Measurements from ENCODE around the gene CDC42EP2.

The CDC42EP2 gene, protein sequence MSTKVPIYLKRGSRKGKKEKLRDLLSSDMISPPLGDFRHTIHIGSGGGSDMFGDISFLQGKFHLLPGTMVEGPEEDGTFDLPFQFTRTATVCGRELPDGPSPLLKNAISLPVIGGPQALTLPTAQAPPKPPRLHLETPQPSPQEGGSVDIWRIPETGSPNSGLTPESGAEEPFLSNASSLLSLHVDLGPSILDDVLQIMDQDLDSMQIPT

DNA sequence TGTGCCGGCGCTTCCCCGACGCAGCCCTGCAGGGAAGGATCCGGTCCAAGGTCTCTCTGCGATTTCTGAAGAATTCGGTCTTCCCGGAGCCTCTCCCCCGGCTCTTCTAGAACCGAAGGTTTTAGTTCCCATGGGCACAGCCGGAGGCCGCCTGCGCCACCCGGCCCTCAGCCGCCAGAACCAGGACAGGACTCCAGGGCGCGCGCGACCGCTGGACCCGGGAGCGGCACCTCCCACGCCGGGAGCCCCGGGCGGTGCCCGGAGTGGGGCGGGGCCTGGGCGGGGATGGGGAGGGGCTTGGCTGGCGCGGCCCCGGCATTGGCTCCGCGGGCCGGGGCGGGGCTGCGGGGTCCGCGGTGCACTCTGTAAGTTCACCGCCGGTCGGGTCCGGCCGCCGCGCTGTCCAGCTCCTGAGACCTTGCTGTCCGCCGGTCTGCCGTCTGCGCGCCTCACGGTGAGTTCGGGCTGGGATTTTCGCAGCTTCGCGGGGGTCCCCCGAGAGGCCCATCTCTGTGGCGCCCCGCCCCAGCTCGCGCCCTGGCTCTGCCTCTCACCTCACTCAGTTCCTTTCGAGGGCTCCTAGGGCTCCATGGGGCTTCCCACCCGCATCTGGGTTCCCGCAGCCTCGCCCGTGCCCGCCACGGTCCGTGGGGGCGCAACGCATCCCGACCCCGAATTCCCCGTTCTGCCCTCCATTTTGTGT is at the start of gene CDC42EP2:
CDC42EP2 (plus strand) TSS at position 366 of the 703 bp plus-strand sequence. CDS start 6,033 bp downstream, outside the sequence.
- DNase-seq (ENCODE audit: low read depth in 2 of 2), result peak in 1 of 2 experiments; percentile 42

DNA sequence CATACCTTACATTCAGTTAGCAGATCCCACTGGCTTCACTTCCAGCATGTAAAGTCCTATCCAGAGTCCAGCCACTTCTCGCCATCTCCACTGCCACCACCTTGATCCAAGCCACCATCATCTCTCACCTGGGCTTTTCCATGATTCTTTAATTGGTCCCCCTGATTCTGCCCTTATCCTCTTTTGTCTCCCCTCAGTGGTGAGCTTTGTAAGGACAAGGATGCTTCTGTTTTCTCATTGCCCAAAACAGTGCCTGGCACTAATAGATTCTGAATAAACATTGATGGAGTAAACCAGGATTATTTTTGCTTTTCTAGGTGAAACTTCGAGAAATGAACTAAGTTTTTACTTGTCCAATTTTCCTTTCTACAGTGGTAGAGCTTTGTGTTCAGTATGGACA is 48.5 kb upstream of the CDC42EP2 start:
- DNase-seq (ENCODE audit: low read depth in 2 of 2), result no peak

DNA sequence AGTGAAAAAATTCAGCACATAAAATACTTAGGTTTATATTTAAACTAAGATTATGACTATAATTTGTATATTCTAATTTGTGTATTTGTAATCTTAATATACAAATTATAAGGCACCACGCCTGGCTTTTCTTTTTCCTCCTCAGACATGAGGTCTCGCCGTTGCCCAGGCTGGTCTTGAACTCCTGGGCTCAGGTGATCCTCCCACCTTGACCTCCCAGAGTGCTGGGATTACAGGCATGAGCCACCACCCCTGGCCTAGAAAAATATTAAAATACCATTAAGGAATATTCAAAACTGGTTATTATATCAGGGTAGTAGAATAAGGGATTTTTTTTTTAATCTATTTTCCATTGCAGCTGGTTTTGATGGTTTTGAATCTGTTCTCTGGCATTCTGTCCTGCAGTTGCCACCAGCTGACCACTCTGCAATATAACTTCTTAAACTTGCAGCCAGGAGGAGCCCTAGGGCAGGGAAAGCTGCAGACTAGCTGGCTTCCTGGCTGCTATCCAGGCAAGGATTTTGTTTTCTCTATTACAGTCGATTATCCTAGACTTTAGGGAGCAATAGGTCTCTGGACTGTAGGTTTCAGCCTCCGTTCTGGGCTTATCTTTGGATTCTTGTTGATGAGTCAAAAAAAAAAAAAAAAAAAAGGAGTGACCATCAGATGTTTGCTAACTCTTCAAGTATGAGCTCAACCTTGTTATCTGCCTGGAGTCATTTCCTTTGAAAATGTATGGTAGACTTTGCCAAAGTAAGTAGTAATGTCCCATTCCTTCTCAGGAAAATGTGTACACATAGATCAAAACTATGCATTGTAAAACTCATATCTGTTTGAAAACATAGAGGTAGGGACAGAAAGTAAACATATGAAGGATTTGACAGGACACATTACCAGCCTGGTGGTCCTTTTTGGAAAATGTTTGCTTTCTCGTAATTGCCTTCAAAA is 39.7 kb upstream of the CDC42EP2 start:
- peak; percentile 74 to 78 for DNase-seq (ENCODE audit: low read depth in 2 of 2)

DNA sequence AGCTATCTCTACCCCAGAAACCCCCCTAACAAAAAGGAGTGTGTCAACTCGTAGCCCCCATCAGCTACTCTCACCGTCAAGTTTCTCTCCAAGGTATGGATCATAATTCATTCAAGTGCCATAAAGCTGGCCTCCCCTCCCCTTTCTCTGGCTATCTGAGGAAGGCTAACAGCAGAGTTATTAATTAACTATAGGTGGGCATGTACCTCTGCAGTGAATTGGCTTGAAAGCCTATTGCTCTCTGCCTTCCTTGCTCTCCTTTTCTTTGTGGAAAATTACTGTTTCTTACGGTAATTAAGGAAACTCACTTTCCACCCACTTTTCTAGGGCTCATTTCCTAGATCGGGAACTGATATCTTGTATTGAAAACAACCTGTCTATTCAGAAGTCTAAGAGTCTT is 38.8 kb upstream of the CDC42EP2 start:
- DNase-seq (ENCODE audit: low read depth in 2 of 2), result no peak

DNA sequence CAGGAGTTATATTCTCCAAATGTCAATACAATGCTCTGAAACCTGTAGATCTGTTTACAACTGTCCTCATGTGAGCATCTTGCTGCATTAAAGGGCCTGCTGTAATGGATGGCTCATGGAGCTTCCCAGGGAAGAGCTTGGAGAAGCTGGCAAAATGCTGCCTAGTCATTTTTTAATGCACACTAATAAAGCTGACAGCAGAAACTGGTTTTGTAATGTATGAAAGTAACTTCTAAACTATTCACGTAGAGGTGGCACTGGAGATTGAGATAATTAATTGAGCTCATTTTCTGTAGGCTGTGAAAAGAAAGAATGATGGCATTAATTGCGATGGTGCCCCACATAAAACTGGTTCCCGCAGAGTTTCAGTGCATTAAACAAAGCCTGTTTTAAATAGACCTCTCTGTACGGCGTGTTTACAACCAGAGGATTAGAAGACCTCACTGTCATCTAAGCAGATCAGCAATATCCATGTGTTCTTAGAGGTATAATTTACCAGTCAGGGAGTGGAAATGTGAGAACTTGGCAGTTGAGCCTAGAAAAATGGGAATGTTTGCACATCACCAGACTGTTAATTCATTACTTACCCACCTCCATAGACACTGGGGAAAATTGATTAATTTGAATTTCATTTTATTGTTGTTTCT is 36.9 kb upstream of the CDC42EP2 start:
- DNase-seq (ENCODE audit: low read depth in 2 of 2), result no peak

DNA sequence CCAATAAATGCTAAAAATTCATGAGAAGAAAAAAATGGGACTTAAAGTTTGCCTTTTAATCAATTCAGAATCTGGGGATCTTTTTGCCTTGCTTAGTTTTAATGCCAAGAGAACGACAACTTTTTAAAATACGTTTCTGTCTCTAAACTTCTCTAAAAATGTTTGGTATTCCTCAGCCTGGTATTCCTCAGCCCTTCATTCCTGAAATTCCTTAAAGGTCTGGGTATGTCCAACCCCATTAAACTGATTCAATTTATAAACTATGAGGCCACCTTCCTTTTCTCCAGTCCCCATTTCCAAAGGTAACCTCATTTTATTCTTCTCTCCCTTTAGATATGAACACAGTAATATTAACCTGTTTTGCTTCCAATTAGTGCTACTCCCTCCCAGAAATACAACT is 36.3 kb upstream of the CDC42EP2 start:
- no peak for DNase-seq (ENCODE audit: low read depth in 2 of 2)

DNA sequence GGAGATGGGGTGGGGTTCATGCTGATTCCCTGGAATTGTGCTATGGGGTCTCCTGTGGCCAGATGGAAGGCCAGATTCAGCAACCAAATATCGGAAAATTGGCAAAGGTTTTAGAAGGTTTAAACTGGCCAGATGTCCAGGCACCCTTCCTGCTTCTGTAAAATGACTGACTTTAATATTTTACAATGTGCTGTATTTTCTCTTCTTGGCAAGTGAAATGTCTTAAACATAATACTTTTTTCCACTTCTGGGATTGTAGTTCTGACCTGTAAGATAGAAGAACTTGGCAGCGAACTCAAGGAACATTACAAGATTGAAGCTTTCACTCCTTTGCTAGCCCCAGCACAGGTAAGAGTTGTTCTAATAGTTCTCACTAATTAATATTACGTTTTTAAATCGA is 35.4 kb upstream of the CDC42EP2 start:
- DNase-seq (ENCODE audit: low read depth in 2 of 2), result no peak

DNA sequence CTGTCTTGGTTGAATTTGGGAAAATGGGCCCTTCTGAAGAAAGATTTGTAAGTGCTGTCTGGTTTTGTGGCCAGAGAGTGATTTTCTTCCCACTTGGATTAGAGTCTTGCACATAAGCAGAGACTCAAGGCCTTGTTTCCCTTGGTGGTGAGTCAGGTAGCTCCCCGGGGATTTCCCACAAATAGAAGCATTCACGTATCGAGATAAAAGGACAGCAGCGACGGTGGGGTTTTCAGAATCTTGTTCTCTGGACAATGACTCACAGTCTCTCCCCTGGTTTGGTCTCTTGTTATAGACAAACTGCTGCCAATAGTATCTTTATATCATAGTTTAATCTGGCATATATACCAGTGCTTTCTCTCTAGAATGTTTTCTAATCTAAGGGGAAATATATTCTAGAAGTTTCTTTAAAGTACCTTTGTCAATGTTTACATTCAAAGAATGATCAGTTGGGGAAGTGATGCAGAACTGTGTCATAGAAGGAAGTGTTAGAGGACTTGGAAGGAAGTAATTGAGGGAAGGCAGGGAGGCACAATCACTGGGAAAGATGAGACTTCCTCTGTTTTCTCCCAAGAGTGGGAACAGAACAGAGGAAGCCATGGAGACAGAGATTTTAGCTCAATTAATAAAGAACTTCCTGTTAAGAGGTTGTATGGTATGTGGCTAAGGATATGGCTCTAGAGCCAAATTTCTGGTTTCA is 34.8 kb upstream of the CDC42EP2 start:
- DNase-seq (ENCODE audit: low read depth in 2 of 2), result peak; percentile 80 to 83

DNA sequence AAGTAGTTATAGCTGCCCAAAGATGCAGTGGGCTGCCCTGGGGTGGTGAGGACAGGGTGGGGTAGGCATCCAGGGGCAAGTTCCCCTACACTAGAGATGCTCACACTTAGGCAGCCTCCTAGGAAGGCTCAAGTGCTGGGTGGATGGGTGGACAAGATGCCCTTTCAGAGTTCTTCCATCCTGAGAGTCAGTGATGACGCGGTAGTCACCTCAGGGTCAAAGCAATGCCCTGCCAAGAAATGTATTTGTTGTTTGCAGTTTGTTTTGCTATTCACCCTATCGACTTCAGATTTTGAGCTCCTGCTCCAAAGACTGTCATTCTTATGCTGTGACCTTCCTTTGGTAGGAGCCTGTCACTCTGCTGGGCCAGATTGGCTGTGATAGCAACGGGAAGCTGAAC is 34.0 kb upstream of the CDC42EP2 start:
- no peak for DNase-seq (ENCODE audit: low read depth in 2 of 2)

DNA sequence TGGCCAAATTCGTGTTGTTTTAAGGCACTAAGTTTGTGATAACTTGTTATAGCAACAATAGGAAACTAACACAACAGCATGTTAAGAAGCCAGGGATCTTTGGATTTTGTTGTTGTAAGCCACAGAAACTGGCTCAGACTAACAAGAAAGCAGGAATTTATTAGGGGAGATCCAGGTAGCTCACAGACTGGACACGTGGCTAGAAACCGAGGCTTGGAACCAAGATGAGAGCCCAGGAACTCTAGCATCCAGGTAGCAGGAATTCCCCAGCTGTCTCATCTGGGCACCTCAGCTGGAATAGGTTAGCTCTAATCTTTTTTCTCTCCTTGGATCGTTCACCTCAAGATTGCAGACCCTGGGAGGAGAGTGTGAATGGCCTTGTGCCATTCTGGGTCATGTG is 28.0 kb upstream of the CDC42EP2 start:
- no peak for DNase-seq (ENCODE audit: low read depth in 2 of 2)

DNA sequence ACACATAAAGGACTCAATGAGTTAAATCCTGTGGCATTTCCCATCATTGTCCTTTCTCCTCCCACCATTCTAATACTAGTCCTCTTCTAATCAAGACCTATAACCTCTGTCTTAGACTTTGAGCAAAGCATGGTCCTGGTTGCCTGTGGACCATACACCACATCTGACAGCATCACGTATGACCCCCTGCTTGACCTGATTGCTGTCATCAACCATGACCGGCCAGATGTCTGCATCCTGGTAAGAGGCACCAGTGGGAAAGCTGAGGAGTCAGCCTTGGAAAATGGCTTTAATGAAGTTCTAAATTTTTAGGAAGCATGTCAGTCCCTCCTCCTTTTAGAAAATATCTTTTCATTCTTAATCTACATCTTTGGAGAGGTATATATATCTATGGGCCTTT is 27.1 kb upstream of the CDC42EP2 start:
- DNase-seq (ENCODE audit: low read depth in 2 of 2), result no peak

DNA sequence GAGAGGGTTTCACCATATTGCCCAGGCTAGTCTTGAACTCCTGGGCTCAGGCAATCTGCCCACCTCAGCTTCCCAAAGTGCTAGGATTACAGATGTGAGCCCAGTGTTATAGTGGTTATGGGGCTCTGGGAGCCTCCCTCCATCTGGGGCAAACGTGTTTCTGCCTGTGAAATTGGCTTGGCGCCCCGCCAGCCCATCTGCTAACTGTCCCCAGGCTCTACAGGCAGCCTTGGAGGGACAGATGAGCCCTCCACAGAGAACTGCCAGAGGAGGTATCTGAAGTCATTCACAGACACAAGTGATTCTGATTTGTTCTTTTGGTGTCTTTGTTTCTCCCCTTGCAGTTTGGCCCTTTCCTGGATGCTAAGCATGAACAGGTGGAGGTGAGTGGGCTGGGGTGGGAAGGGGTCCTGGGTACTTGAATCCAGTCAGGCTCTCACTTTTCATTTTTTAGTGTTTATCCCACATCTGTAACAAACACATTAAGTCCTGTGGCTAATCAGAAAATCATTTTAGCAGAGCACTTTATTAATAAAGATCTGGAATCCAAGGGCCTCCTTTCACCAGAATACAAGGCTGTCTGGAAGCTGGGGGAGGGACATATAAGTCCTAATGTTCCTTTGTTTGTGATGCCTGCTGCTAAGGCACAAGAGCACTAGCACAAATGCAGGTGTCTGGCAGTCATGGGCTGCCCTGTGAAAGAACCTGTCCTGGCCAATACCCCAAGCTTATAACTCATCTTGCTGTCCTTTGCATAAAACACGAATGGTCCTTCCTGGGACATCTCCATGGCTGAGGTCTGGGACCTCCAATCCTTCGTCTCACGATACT is 25.7 kb upstream of the CDC42EP2 start:
- DNase-seq (ENCODE audit: low read depth in 2 of 2), result no peak

DNA sequence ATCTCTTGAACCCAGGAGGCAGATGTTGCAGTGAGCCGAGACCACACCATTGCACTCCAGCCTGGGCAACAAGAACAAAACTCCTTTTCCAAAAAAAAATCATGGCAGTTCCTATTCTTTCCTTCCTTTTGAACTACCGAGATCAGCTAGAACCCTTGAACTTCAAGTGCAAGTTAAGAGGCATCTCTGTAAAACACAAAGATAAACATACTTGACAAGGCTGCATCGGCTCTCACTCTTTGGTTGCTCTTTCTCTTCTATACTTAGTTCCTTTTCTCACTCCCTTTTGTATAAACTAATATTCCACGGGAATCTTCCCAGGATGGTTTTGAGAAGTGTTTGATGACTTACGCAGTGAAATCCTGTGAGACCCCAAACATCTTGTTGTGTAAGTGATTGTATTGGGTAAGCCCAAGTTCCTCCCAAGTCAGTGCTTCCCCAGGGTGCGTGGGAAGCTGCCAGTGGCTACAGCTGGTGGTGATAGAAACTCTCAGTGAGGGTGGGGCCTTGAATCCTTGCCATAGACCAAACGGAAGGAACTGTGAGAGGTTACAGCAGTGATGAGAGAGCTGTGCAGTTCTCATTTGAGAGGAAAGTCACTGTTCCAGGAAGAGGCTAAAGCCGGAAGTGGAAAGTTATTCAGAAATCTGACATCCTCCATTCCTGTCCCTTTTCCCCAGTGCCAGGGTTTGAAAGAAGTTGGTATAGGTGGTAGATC is 24.1 kb upstream of the CDC42EP2 start:
- peak; percentile 98 for DNase-seq (ENCODE audit: low read depth in 2 of 2)

DNA sequence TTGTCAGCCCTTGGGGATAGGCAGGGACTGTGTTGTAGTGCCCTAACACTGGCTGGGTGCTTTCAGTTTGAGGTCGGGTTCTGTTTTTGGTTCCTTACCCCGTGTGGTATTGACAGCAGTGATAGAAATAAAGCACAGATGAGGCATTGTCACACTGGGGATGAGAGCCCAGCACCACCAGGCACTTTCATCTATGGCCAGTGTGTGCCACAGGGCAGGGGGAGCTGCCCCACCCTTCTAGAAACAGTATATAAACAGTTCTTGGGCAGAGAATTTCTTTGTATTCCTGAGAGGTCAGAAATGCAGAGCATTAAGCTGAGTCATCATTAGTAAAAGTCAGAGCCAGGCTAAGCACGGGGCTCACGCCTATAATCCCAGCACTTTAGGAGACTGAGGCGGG is 23.1 kb upstream of the CDC42EP2 start:
- DNase-seq (ENCODE audit: low read depth in 2 of 2), result no peak

DNA sequence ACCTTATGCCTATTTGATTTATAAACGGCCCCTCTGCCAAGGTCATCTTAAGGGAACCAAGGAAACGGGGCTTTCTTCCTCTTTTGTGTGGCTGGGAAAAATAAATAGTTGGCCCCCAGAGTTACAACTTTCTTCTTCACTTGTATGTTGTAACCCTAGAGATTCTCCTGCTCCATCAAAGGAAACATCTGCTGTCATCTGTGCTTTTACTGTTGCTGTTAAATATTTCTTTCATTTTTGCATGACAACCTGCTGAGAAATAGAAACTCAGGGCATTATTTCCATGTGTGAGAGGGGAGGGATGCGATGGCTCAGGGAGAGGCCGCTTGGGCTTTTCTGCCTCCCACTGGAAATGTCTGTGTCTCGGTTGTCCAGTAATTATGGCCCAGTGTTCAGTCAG is 21.8 kb upstream of the CDC42EP2 start:
- DNase-seq (ENCODE audit: low read depth in 2 of 2), result no peak

DNA sequence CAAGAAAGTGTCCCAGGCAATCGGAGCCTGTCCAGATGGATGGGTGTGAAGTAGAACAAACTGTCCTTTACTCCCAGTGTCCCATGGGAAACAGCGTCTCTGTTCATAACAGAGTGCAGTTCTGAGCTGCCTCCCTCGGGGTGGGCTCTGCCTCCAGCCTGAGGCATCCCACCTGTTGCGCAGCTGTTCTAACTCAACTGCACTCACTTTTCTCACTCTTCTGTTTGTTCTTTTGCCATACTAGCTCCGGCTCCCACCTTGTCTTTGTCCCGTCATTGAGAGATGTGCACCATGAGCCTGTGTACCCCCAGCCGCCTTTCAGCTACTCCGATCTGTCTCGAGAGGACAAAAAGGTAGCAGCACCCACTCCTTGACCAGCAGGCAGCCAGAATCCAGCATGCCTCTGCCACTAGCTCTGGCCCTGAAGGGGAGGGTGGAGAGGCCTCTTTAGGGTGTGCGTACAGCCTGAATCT is 20.7 kb upstream of the CDC42EP2 start:
- no peak for DNase-seq (ENCODE audit: low read depth in 2 of 2)

DNA sequence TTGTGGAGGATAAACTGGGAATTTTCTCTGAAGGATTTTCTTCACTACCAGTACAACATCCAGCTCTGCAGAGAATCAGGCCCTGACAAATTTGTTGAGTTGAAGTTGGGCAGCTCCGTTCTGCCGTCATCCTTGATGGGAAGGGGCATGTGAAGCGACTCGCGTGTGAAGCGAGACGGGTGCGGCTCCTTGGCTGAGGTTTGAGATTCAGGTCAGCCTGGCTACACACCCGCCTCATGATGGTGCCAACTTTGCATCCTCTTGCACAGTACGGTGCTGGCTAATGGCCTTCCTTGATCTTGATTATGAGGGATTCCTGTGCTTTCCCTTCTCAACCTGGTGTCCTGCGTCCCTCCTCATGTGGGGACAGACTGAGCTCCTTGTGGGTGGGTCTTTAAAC is 19.7 kb upstream of the CDC42EP2 start:
- no peak for DNase-seq (ENCODE audit: low read depth in 2 of 2)

DNA sequence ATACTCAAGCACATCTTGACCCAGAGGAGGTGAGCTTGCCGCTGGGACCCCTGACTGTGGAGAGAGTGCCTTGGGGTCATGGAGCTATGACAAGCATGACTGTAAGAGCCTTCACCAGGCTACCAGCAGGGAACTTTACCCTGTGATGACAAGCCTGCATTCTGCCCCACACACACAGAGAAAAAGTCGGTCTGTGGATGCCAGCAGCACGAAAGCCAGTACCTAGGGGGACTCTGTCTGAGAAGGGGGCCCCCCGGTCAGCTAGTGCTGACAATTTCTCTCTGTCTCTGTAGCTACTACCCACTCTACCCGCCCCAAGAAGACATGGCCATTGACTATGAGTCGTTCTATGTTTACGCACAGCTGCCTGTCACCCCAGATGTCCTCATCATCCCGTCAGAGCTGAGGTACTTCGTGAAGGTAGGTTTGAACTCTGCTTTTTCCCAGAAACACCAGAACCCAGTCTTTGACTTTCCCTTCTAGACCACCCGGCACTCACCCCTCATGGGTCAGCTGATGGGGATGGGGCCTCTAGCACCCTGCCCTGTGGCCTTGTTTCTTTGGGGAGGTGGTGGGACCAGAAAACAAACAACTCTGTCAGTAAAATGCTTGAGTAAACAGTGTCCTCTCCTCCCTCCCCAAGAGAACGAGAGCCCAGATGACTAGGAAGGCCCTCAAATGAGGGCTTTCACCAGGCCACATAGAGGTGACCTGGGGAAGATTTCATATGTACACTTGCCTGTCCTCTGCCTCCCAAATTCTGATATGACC is 18.9 kb upstream of the CDC42EP2 start:
- DNase-seq (ENCODE audit: low read depth in 2 of 2), result no peak

Measured in fibroblast of skin of left quadriceps (primary cell).